ENCODE data around the gene ANKRD33B. TPM values are rescaled to one million over a fixed set of nuclear protein-coding genes. Genes with fewer than 3 reads are reported as not detected.

ANKRD33B gene
- total RNA-seq, 1 donor from 2014 or later: 4.0 TPM

DNA sequence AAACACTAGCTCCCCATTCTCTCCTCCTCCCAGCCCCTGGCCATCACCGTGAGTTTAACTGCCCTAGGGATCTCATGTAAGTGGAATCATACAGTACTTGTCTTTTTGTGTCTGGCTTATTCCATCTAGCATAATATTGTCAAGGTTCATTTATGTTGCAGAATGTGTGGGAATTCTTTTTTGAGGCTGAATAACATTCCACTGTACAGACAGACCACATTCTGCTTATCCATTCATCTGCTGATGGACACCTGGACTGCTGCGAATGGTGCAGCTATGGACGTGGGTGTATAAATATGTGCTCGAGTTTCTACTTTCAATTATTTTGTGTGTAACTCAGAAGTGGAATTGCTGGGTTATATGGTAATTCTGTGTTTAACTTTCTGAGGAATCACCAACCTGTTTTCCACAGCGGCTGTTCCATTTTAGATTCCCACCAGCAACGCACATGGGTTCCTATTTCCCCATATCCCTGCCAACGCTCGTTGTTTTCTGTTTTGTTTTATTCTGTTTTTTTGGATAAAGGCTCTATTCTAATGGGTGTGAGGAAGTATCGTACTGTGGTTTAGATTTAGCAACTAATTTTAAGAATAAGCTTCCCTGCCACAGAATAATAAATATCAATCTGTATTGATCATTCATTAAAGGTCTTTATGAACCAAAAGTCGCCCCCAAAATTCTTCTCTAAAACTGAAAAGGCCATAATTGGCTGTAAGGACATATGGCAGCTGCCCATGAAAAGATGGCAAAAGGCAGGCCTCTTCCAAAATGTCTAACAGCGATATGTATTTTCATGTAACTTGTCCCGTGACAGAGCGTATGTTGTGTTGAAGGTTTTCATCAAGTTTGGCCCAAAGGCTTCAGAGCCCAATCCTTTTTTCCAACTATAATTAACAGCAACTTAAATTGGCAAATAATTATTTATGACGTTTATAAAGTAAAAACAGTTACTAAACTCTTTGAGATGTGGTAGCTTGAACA is 126.9 kb downstream of the ANKRD33B start:
- H3K27me3 Mint-ChIP-seq (ENCODE audit: low read depth): no peaks in the 10 kb centered on the region
- TF ChIP-seq, protein P1, sequence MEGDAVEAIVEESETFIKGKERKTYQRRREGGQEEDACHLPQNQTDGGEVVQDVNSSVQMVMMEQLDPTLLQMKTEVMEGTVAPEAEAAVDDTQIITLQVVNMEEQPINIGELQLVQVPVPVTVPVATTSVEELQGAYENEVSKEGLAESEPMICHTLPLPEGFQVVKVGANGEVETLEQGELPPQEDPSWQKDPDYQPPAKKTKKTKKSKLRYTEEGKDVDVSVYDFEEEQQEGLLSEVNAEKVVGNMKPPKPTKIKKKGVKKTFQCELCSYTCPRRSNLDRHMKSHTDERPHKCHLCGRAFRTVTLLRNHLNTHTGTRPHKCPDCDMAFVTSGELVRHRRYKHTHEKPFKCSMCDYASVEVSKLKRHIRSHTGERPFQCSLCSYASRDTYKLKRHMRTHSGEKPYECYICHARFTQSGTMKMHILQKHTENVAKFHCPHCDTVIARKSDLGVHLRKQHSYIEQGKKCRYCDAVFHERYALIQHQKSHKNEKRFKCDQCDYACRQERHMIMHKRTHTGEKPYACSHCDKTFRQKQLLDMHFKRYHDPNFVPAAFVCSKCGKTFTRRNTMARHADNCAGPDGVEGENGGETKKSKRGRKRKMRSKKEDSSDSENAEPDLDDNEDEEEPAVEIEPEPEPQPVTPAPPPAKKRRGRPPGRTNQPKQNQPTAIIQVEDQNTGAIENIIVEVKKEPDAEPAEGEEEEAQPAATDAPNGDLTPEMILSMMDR (IDR thresholded peaks at IDR 0.05): no peak
- H3K4me3 Mint-ChIP-seq (ENCODE audit: unreplicated experiment): no peak overlapping the region
- H3K27ac Mint-ChIP-seq (ENCODE audit: unreplicated experiment): peak overlapping the region; percentile 94
- H3K36me3 Mint-ChIP-seq (ENCODE audit: low read depth): peaks cover 19% of the 10 kb centered on the region
- peaks cover 67% of the 10 kb centered on the region for H3K4me1 Mint-ChIP-seq (ENCODE audit: low read depth)
- DNase-seq (ENCODE audit: low spot score): no peak
- H3K9me3 Mint-ChIP-seq (ENCODE audit: low read depth): peaks cover 13% of the 10 kb centered on the region

DNA sequence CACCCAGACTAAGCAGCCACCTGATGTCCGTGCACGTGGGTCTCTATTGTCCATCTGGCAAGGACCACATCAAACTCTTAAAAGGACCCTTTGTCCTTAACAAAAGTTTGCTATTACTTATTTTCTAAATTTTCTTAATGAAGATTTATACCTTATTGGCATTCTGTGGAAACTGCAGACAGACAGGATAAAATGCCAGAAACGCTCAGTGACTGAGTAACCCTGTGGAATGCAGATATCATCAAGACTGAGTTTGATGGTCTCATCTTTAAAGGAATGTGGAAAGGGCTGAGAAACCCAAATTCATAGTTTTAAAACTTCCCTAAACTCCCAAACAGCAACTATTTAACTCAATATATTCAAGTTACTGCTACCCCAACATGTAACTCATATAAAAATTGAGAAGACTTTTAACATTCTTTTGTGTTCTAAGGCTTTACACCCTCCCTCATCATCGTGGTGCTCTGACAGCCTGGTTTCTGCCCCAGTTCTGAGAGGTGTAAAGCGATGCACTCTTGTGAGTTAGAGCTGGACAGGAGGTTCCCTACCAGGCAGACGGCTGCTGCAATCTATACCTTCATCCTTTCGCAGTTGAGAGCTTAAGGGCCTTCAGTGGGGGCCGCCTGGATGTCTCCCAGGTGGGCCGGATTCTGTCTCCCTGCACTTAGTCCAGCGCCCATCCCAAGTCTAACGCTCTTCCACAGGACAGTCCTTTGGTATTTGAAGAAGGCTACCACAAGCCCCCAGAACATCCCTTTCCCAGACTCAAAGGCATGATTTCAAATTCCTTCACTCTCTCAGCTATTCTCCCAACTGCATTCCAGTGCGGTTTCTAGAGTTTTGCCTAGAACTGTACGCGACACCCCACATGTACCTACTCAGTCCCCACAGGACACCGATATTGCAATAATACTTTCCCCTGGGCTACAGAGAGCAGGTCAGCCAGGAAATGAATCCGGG is 128.2 kb downstream of the ANKRD33B start:
- Mint-ChIP-seq H3K27me3 (ENCODE audit: low read depth) (no peaks in the 10 kb centered on the region), H3K9me3 (ENCODE audit: low read depth) (peaks cover 3% of the 10 kb centered on the region), H3K27ac (ENCODE audit: unreplicated experiment) (peak overlapping the region; percentile 94), H3K4me3 (ENCODE audit: unreplicated experiment) (peak overlapping the region; percentile 29), H3K4me1 (ENCODE audit: low read depth) (peaks cover 77% of the 10 kb centered on the region), H3K36me3 (ENCODE audit: low read depth) (peaks cover 7% of the 10 kb centered on the region)
- DNase-seq (ENCODE audit: low spot score): no peak
- TF ChIP-seq, protein P1 (IDR thresholded peaks at IDR 0.05): no peak

DNA sequence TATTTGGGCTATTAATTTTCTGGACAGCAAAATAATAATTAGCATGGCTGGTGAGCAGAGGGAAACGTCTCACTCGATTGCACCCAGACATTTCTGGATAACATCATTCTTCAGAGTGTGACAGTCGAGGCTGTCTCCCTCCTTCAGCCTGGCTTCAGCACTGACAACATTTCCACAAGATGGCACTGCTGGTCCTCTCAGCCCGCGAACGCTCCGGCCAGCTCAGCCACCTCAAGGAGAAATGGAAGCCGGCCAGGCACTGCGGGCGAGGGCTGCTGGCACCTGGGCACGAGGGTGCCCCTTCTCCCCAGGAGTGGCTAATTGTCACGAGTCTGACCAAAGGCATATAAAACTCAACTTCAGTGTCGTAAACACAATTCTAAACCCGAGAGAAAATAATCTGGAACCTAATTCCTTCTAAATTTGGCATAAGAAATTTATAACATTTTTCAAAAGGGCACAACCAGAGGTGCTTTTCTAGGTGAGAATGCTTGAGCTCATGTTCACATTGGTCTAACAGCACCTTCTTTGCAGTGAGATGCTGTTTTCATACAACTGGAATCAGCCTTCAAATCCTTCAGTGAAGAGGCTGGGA is 131.3 kb downstream of the ANKRD33B start:
- Mint-ChIP-seq H3K4me3 (ENCODE audit: unreplicated experiment) (peak overlapping the region; percentile 26), H3K4me1 (ENCODE audit: low read depth) (peaks cover 79% of the 10 kb centered on the region), H3K27ac (ENCODE audit: unreplicated experiment) (peak overlapping the region; percentile 84), H3K27me3 (ENCODE audit: low read depth) (no peaks in the 10 kb centered on the region), H3K9me3 (ENCODE audit: low read depth) (no peaks in the 10 kb centered on the region), H3K36me3 (ENCODE audit: low read depth) (peaks cover 1% of the 10 kb centered on the region)
- no peak for DNase-seq (ENCODE audit: low spot score)
- TF ChIP-seq, protein P1 (IDR thresholded peaks at IDR 0.05): peak; percentile 92

DNA sequence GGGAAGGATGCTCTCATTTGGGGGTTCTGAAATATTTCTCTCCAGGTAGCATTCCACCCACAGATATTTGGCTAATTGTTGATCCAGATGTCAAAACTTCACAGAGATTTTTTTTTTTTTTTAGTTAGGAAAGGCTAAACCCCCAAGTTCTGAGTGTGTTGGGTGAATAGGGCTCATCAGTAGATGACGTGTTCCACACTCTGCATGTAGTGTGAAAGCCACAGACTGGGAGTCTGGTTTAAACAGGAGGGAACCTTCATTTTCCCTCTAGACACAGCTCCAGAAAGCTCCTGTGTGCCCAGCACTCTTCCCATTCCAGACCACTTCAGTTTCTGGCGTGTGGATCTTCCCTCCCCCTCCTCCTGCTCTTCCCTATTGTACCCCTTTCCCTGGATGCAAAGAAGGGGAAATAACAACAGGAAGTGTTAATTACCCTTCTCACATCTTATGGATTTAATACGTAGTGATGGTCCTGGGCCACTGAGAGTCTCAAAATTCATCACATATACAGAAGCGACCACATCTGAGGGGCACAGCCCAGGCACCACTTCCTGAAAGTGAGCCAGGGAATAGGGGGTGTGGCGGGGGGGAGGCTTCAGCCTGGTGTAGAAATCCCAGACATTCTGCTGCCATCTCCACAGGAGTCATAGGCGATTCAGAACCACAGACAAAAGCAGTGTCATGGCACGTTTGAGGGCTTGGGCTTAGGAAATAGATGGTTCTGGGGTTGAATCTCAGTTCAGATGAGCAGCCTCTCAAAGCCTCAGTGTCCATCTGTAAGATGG is 132.1 kb downstream of the ANKRD33B start:
- TF ChIP-seq, protein P1 (IDR thresholded peaks at IDR 0.05): no peak
- no peaks in the 10 kb centered on the region for H3K9me3 Mint-ChIP-seq (ENCODE audit: low read depth)
- H3K4me1 Mint-ChIP-seq (ENCODE audit: low read depth): peaks cover 73% of the 10 kb centered on the region
- peaks cover 3% of the 10 kb centered on the region for H3K36me3 Mint-ChIP-seq (ENCODE audit: low read depth)
- H3K4me3 Mint-ChIP-seq (ENCODE audit: unreplicated experiment): no peak overlapping the region
- H3K27ac Mint-ChIP-seq (ENCODE audit: unreplicated experiment): peak overlapping the region; percentile 80
- no peak for DNase-seq (ENCODE audit: low spot score)
- no peaks in the 10 kb centered on the region for H3K27me3 Mint-ChIP-seq (ENCODE audit: low read depth)

All from chondrocyte (in vitro differentiated cells).